HG02870 (cell line): Measurements from ENCODE around the gene NECTIN3.

ENCODE experiments used
- ATAC-seq: cut with Tn5 transposase; IDR thresholded peaks from one replicate; pipeline ENCODE4 v1.9.1; 2021; ENCODE audit warnings: mild to moderate bottlenecking, moderate library complexity; ENCODE audit not compliant: unreplicated experiment

NECTIN3 gene

GRCh38 chr3:111080413-111080812 is 8.8 kb downstream of the NECTIN3 start:
- ATAC-seq, result no peak

GRCh38 chr3:111081008-111081545 is 9.5 kb downstream of the NECTIN3 start:
- no peak for ATAC-seq

- ATAC-seq, result no peak
Observed at GRCh38 chr3:111084911-111085310, 13.3 kb downstream of the NECTIN3 start.

- no peak for ATAC-seq
Observed at GRCh38 chr3:111087924-111088469, 16.4 kb downstream of the NECTIN3 start.

GRCh38 chr3:111096487-111097209 is 25.0 kb downstream of the NECTIN3 start:
- no peak for ATAC-seq

- ATAC-seq, result no peak
Observed at GRCh38 chr3:111103807-111104206, 32.2 kb downstream of the NECTIN3 start.

GRCh38 chr3:111106993-111107661 is 35.5 kb downstream of the NECTIN3 start:
- ATAC-seq, result no peak

GRCh38 chr3:111107662-111108035 is 36.0 kb downstream of the NECTIN3 start:
- no peak for ATAC-seq

GRCh38 chr3:111112913-111113312 is 41.3 kb downstream of the NECTIN3 start:
- ATAC-seq, result no peak

GRCh38 chr3:111128884-111129283 is 57.3 kb downstream of the NECTIN3 start:
- no peak for ATAC-seq

- no peak for ATAC-seq
Observed at GRCh38 chr3:111130827-111131226, 59.2 kb downstream of the NECTIN3 start.

- no peak for ATAC-seq
Observed at GRCh38 chr3:111134302-111134701, 62.7 kb downstream of the NECTIN3 start.

- ATAC-seq, result no peak
Observed at GRCh38 chr3:111151438-111151837, 79.8 kb downstream of the NECTIN3 start.

- no peak for ATAC-seq
Observed at GRCh38 chr3:111152496-111152895, 80.9 kb downstream of the NECTIN3 start.

- ATAC-seq, result no peak
Observed at GRCh38 chr3:111156517-111156916, 84.9 kb downstream of the NECTIN3 start.

GRCh38 chr3:111159391-111159790 is 87.8 kb downstream of the NECTIN3 start:
- ATAC-seq, result no peak

GRCh38 chr3:111164621-111165020 is 93.0 kb downstream of the NECTIN3 start:
- no peak for ATAC-seq

GRCh38 chr3:111165411-111165810 is 93.8 kb downstream of the NECTIN3 start:
- ATAC-seq, result no peak

GRCh38 chr3:111173328-111173900 is 101.8 kb downstream of the NECTIN3 start:
- ATAC-seq, result no peak

- ATAC-seq, result no peak
Observed at GRCh38 chr3:111173906-111174305, 102.3 kb downstream of the NECTIN3 start.

GRCh38 chr3:111190518-111190917 is 118.9 kb downstream of the NECTIN3 start:
- ATAC-seq, result no peak

GRCh38 chr3:111193472-111193871 is 121.9 kb downstream of the NECTIN3 start:
- ATAC-seq, result no peak
